CD4-positive, alpha-beta T cell treated with Interleukin-6 at 100 ng/mL for 8 hours (primary cell): ENCODE measurements around the gene MASTL.
"Not testable (repeated sequence)": the region's sequence is repeated elsewhere in the genome, so short reads cannot be mapped to it uniquely, and the experiment has no call there.

Source experiments
- DNase-seq: peaks from one replicate; pipeline ENCODE4 v3.0.0-alpha.2; 2020; ENCODE audit warnings: mixed read lengths, low spot score

Gene MASTL

GRCh38 chr10:27155066-27155754 is at the start of gene MASTL:
Gene MASTL (plus strand): TSS chr10:27155352. CDS start chr10:27155427, 75 bp downstream.
- peak; percentile 93 for DNase-seq

- DNase-seq, result no peak
Observed at GRCh38 chr10:27108165-27108564, 47.0 kb upstream of the MASTL start.

- DNase-seq, result no peak
Observed at GRCh38 chr10:27134371-27134770, 20.8 kb upstream of the MASTL start.

DNA sequence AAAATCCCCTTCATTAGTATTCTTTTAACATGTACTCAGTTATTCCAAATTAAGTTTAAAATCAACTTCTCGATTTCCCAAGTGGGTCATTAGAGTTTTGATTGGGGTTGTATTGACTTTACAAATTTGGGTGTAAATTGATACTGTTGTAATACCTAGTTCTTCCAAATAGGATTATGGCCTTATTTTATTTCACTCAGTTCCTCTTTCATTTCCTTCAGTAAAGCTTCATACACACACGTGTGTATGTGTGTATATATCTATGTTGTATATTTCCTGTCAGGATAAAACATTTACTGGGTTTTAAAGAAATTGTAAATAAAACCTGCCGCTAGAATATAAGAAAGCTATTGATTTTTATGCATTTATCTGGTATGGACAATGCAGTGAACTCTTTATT is 16.9 kb upstream of the MASTL start:
- DNase-seq, result no peak

GRCh38 chr10:27143686-27144085 is 11.5 kb upstream of the MASTL start:
- DNase-seq, result no peak

- DNase-seq, result no peak
Observed at GRCh38 chr10:27145937-27146336, 9.2 kb upstream of the MASTL start.

DNA sequence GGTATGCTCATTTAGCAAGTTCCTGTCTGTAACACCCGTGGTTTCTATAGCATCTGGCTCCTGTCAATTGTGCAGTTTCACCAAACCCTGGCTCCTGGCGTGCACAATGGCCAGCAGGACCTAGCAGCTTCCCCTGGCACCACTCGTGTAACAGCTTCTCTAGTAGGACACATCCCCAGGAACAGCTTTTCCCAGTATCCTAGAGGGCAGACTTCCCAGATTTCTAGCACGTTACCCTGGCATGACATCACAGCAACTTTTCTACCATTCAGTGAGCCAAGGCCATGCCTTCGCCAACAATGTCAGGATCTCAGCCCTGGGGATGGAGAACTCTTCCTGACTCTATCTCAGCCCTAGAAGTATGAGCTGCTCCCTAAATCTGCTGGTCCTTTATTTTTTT is 7.5 kb upstream of the MASTL start:
- DNase-seq, result no peak

- DNase-seq, result no peak
Observed at GRCh38 chr10:27150261-27150660, 4.9 kb upstream of the MASTL start.

- no peak for DNase-seq
Observed at GRCh38 chr10:27152687-27153086, 2.5 kb upstream of the MASTL start.

DNA sequence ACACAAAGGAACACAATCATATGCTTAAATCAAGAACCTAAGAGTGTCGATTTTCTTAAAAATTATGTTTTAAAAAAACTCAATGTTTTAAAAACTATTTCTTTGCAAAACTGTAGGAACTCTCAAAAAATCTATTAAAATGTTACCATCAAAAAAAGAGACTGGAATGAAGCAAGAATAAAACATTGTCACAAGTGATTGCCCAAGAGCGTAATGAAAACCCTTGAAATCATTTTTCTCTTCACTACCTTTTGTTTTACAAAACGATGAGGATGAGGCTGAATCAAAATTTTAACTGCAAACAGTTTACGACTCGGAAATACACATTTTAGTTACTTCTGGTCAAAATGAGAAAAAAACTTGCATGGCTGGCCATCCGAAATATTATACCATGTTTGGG is 1.8 kb upstream of the MASTL start:
- DNase-seq, result no peak

- peak; percentile 6 for DNase-seq
Observed at GRCh38 chr10:27153845-27154193, 1.3 kb upstream of the MASTL start.

GRCh38 chr10:27156566-27156965 is 1.4 kb downstream of the MASTL start:
- not testable (repeated sequence) for DNase-seq

DNA sequence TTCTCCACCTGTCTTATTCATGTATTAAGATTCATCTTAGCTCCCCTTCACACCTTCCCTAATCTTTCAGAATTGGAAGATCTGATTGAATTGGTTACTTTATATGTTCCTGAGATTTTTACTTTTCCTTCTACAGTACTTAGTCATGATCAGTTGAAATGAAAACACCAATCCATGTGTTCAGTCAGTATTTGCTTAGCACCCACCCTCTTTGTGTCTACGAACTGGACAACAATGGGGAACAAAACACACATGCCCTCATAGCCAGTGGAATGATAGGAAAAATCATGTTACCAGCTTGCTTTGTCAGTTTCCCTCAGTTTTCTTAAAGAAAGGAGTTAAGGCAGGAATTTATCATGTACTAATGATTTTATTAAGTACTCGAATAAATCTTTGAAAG is 2.0 kb downstream of the MASTL start:
- no peak for DNase-seq

- DNase-seq, result no peak
Observed at GRCh38 chr10:27158421-27158820, 3.3 kb downstream of the MASTL start.

GRCh38 chr10:27169849-27170248 is 14.7 kb downstream of the MASTL start:
- no peak for DNase-seq

DNA sequence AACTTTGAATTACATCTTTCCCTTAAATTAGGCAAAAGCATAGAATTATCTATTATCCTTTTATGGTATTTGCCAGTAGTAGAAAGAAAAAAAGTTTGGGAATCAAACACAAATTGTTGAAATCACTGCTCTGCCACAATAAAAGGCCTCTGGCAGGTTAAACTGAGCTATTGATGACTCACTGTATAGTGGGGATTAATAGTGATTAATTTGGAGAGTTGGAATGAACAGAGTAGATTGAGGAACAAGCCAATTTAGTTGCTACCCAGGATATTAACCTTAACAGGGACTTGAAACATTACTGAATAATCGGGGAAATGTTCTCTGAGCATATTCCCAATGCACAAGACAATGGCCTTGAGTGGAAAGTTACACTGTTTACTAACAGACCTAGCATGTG is 33.1 kb downstream of the MASTL start:
- DNase-seq, result no peak

DNA sequence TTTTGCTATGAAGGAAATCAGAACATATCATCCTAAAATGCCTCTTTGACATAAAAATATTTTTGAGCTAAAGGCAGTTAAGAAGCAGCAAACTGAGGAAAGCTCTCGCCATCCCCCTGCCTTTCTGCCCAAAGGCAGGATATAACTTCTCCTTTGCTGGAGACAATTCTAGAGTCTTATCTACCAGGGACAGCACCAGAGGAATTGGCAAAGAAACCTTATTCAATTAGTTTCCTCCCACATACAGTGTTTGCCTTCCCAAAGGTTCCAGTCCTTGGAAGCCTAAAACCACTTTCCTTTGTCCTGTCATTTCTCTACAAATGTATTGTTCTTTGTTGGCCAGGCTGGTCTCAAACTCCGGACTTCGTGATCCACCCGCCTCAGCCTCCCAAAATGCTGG is 33.7 kb downstream of the MASTL start:
- no peak for DNase-seq

DNA sequence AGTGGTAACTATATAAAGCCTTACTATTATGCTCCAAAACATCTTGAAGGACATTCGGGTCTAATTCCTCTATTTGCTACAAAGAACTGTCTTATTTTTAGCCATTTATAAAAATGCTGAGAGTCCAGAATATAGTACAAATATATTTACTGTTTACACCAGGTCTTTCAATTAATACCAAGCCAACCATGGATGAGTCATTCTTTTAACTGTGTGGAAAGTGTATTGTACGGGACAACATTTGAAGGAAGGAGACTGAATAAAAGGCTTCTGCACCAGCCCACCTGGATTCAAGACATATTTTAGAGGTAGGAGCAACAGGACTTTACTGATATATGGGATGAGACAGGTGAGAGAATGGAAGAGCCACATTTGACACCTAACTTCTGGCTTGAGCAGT is 35.4 kb downstream of the MASTL start:
- DNase-seq, result no peak

DNA sequence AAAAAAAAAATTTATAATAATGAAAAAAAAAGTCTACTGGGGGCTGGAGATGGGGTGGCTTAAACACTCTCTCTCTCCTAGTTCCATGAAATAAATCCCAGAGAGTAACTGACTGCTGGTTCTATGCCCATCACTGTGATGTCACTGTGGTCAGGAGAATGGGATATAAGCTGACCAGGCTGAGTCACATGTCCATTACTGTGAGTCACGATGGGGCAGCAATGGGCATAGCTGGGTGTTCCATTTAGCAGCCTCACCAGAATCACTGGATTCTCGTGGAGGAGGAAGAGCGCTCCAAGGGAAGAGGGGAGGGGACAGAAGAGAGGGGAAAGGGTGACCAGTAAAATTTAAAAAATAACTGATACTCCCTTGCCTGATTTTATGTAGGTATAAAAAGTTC is 37.1 kb downstream of the MASTL start:
- no peak for DNase-seq

DNA sequence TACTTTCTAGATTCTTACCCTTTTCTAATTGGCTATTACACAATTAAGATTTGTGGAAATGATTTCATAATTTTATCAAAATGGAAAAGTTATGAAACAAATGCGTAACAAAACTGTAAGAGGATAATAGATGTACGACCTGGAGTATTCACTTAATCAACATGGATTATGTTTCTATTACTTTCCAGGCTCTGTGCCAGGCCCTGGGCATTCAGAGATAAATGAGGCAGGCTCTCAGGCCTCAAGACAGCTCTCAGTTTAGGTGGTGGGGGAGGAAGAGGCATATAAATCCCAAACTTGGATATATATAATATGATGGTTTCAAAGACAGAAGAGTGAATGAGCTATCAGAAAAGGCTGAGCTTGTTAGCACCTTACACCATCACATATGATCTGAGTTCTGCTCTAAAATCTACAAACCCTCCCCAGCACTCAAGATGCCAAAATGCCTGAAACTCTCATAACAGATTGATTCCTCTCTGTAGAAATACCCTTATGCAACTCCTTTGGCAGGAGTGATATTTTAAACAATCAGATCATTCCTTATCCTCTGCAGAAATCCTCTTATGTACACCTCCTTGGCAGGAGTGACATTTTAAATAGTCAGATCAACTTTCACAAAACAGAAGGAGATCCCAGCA is 42.9 kb downstream of the MASTL start:
- DNase-seq, result no peak

DNA sequence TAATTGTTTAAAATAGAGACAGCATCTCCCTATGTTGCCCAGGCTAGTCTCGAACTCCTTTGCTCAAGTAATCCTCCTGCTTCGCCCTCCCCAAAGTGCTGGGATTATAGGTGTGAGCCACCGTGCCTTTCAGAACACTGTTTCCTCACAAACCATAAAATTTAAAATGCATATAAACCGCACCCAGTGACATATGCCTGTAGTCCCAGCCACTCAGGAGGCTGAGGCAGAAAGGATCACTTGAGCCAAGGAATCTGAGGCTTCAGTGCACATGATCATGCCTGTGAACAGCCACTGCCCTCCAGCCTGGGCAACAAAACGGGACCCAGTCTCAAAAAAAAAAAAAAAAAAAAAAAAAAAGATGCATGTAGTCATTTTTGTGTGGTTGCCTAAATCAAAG is 48.7 kb downstream of the MASTL start:
- no peak for DNase-seq

- no peak for DNase-seq
Observed at GRCh38 chr10:27207350-27207749, 52.2 kb downstream of the MASTL start.

GRCh38 chr10:27223964-27224363 is 68.8 kb downstream of the MASTL start:
- DNase-seq, result peak; percentile 51

GRCh38 chr10:27225011-27225590 is 69.9 kb downstream of the MASTL start:
- DNase-seq, result no peak
